T-helper 1 cell treated with Interleukin-12 subunit alpha and Interleukin-12 subunit beta and Interleukin-4 antibody, amounts not matched to agents 30 ng/mL and 1 ng/mL, for 36 hours (primary cell): Measurements from ENCODE around the gene FARP1. TPM values are rescaled to one million over a fixed set of nuclear protein-coding genes. Genes with fewer than 3 reads are reported as not detected.
"Not testable (repeated sequence)": the region's sequence is repeated elsewhere in the genome, so short reads cannot be mapped to it uniquely, and the experiment has no call there.

Experiments
- intact Hi-C: fragments of 100-400 bp; cut with micrococcal nuclease; formaldehyde crosslinking; loops from one replicate; pipeline ENCODE4 v1.15.1; 2024
- total RNA-seq: library from RNA; stranded (reverse); gene quantifications from 2 replicates; pipeline ENCODE4 v1.2.3, GENCODE V29; 2022

The FARP1 gene
- total RNA-seq, 1 donor from 2014 or later: 0.17 TPM

DNA sequence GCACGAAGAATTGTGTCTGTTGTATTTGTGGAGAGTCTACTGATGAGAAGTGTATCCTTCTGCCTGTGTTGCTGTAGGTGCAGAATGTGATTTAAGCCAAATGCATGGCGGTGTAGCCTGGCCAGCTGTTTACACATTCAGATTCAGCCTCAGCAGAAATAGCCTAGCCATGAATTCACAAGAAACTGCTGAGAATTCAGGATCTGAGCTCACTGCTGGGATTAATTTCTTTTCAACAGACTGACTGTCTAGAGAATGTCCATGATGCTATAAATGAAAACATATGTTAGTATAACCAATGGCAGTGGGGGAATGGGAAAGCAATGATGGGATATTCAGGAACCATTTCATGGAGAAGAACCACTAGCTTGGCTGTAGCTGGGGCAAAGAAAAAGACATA, 111.6 kb downstream of the FARP1 start:
- intact Hi-C loops: no loop called here

DNA sequence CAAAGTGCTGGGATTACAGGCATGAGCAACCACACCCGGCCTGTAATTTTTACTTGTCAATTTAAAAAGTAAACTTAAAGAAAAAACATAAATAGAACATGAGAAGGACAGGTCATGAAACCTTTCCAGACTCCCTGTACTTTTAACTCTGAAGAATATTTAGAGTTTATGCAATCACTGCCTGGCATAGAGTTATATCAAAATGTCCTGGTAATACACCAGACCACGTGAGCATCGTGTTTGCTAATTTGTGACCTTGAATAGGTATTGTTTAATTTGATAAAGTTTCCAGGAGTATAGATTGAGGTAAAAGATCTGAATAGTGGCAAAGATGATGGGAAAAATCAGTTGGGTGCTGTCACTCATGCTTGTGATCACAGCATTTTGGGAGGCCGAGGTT, 115.3 kb downstream of the FARP1 start:
- intact Hi-C loops: no loop called here

DNA sequence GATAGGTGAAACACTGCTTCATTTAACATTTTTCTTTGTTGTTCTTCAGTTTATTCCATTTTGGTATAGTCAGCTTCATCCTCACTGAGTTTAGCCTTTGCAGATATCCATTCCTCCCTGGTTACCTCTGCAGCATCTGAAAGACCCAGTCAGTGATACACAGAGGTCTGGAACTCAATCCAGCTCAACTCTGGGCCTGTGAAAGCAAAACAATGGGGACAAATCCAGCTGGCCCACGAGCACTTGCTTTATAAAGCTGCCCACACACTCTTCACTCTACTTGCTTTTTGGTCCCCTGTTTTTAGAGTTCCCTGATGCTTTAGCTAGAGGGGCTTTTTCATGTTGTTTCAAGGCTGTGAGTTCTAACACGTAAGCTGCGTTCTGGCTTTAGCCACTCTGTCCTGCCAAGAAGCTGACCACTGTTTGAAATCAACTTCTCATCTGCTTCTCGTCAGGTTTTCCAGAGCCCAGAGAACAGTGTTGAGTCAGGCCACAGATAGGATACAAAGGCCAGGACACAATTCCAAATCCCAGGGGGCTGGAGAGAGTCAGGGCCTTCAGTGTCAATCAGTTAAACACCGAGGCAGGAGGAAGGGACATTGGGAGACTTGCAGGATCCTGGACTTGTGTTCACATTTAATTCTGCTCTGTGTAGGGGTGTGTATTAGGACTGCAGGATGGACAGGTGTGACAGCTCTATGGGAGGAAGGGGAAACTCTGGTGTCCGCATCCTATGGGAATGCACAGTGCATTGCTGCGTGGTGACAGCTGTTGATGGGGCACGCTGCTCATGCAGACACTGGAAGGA, 117.7 kb downstream of the FARP1 start:
- intact Hi-C loops: no loop called here

DNA sequence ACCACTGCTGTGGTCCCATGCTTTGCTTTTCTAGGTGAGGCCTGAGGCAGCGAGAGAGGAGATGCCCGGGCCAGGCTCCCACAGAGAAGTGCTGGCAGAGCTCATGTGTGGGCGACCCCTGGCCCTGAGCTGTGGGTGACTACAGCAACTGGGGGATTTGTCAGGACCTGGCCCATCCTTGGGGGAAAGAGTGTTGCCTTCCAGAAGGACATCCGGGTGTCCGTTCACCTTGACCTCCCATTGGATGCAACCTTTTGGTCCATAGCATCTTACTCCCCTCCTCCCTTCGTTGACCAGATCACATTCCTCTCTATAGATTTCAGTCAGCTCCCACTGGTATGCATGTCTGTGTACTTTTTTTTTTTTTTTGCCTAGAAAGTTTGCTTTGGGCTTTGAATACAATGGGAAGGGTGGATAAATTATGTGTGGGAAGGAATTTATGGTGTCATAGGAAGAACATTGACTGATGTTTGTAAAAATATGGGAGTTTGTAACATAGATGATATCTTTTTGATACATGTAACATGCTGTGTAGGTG, 118.3 kb downstream of the FARP1 start:
- intact Hi-C loops: no loop called here

DNA sequence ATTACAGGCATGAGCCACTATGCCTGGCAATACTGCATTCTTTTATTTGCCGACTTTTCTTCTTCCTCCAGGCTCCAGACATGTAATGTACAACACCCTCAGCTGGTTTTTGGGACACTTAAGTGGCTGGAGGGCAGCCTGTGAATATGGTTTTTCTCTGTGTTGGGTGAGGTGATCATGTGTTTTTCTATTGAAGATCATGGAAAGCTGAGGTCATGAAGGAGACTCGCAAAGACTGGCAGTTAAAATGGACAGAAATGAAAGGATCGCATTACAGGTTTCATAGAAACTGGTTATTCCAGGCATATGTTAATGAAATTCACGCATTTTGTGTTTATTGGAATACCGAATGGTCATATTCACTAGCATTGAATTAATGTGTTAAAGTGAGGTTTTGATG, 119.4 kb downstream of the FARP1 start:
- intact Hi-C loops: no loop called here

DNA sequence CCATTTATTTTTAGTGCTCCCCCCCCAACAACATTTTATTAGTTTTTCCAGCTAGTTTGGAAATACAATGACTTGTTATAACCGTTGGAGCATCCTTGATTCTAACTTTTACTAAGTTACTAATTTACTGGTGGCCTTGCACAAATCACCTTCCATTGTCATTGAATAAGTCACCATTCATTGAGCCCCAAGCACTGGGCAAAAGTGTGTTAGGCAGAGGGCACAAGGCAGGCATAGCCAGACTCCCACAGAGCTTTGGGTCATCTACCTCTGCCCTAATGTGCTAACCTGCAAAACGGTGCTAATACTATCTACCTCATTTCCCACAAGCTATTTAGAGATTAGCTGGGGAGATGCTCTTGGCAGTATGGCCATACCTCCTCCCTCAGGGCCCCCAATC, 120.9 kb downstream of the FARP1 start:
- intact Hi-C loops: no loop called here

DNA sequence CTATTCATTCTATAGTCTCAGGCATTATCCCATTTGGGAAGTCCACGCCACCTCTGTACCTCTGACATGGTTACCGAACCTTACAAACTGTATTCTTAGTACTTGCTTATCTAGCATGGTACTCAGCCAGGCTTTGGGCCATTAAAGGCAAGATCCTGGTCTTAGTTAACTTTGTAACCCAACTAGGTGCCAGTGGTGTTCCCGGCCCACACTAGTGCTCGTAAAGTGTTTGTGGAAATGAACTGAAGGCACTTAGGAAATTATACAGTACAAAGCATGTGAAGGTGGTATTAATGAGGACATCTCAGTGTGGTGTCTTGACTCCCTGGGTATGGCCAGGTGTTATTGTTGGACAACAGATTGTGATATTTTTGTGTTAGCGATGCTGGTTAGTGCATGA, 122.0 kb downstream of the FARP1 start:
- intact Hi-C loops: no loop called here

DNA sequence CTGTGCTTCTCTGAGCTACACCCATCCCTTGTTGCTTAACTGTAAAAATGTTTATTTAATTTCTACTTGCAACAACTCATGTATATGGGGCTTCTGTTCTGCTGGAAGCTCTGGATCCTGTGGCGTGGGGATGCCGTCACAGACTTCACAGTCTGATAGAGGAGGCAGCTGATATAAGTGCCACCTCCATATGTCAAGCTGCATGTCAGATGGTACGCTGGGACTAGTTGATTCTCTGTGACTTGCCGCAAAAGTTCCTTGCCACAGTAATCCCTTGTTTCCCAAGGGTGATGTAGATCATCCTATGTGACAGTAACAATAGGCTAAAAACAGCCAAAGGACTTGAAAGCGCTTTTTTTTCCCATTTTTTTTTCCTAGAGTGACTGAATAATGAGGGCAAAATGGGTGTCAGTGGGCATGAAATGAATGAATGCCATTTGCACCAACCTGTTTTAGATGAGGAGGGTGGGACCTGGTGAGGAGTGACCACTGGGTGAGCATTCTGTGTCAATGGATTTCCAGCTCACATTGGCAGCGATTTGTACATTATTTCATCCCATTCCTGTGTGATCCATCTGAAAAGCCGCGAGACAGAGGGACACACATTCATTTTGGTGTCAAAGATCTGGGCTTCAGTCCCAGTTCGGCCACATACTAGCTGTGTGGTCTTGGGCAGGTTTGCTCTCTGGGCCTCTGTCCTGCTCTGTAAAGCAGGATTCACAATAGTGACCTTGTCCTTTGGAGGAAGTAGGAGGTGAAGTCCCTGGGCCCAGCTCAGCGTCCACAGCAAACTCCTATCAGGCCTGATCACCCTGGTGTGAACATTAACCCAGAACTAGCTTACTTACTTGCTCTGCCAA, 123.0 kb downstream of the FARP1 start:
- intact Hi-C loops: no loop called here

DNA sequence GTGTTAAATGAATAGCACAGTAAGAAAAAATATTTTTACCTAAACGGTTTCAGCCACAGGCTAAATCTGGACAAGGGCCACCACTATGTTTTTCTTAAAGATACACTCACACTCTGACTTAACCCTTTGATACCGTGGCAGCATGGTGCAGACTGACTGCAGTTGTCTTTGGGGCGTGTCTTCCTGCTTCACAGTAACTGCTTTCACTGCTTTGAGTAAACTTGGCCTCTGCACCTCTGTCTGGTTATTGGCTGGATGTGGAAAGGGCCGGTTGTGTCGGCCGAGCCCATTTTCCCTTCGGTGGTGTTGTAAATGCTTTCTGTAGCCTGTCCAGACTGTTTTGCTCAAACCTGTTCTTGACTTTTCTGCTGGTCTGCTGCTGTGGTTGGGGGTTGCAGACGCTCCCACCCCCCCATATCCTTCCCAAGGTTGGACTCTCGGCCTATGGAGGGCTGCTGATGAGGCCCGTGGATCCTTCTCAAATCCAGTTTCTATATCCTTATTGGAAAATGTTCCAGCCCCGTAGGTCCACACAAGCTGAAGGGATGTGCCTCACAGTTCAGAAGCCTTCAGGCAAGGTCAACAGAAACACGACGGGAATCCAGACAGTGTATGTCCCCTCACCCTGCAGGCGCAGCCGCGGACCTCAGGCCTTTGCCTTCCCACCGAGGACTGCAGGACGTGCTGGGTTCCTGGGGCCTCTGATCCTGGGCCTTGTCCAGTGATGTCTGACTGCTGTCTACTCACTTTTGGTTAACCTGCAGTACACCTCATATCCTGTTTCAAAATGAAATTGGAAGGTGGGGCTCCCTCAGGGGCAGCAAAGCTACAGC, 124.4 kb downstream of the FARP1 start:
- intact Hi-C loops: no loop called here

DNA sequence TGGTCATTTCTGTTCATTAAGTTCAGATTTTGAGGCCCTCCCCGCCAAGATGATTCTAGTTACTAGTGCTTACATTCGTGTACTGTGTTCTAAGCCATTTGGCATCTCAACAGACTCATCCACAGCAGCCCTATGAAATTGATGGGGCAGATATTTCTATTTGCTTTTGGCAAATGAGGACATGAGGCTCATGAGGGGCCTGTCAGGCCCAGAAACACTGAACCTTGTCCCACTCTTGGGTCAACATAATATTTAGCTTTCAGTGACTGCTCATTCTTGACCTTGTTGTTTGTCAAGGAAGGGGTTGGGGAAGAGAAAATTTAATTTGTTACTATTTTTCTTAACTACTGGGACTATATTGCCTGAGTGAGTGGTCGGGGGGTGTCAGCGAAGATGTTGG, 126.5 kb downstream of the FARP1 start:
- intact Hi-C loops: no loop called here

DNA sequence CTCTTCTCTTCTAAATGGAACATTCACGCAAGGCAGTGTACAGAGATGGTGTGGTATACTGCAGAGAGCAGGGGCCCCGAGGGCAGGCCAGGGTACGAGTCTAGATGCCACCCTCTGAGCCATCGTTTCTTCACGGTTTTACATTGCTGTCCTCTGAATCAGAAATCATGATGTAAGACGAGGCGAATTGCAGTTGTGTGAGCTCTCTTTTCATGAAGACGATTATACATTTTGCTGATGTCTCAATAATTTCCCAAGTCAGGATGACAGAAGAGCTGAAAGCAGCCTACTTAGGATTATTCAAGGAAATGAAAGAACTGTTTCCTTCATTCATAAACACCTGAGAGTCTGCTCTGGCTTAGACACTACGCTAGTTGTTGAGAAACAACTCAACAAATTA, 127.9 kb downstream of the FARP1 start:
- intact Hi-C loops: no loop called here

DNA sequence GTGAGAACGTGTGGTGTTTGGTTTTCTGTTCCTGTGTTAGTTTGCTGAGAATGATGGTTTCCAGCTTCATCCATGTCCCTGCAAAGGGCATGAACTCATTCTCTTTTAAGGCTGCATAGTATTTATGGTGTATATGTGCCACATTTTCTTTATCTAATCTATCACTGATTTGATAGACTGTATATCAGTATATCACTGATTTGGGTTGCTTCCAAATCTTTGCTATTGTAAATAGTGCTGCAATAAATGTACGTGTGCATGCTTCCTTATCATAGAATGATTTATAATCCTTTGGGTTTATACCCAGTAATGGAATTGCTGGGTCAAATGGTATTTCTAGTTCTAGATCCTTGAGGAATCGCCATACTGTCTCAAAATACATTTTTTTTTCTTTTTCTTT, 128.8 kb downstream of the FARP1 start:
- intact Hi-C loops: not testable (repeated sequence)

DNA sequence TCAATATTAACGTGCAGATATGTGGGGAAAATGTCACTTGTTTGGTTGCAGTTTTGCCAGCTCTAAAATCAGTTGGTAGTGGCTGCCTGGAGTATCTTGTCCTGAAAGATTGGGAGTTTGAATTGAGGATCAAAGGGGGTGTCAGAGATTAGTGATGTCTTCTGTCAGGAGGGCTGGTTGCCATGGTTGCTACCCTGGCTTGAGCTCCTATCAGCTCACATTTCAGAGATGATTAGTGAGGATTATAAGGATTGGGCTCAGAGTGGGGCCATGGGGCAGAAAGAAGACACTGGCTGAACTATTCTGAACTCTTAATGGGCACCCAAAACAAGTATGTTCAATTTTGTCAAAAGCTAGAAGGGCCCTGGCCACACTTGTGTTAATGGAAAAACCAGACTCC, 129.7 kb downstream of the FARP1 start:
- intact Hi-C loops: no loop called here

DNA sequence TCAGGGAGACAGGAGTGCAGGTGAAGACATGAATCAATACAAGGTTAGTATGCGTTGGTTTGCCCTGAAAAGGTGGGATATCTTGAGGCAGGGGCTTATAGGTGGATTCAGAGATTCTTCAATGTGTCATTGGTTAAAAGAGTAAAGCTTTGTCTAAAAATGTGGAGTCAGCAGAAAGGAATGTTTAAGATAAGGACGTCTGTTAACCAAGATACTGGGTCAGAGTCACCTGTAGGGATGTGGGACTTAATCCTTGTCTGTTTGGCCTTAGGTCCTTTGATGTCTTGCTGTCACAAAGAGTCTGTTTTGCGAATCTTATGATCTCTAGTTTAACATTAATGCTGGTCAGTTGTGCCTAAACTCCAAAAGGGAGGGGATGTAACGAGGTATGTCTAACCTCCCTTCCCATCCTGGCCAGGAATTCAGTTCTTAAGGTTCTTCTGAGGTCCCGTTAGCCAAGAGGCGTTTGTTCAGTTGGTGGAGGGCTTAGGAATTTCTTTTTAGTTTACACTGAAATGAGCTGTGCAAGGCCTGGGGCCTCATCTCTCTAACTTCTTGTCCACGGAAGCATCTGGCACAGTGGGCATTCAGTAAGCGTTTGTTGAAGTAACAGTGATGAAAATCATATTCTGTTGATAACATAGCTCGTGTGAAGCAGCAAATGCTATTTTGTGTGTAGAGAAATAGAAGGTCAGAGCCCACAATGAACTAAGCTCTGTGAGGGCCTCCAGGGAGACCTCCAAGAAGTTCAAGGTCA, 130.4 kb downstream of the FARP1 start:
- intact Hi-C loops: no loop called here

DNA sequence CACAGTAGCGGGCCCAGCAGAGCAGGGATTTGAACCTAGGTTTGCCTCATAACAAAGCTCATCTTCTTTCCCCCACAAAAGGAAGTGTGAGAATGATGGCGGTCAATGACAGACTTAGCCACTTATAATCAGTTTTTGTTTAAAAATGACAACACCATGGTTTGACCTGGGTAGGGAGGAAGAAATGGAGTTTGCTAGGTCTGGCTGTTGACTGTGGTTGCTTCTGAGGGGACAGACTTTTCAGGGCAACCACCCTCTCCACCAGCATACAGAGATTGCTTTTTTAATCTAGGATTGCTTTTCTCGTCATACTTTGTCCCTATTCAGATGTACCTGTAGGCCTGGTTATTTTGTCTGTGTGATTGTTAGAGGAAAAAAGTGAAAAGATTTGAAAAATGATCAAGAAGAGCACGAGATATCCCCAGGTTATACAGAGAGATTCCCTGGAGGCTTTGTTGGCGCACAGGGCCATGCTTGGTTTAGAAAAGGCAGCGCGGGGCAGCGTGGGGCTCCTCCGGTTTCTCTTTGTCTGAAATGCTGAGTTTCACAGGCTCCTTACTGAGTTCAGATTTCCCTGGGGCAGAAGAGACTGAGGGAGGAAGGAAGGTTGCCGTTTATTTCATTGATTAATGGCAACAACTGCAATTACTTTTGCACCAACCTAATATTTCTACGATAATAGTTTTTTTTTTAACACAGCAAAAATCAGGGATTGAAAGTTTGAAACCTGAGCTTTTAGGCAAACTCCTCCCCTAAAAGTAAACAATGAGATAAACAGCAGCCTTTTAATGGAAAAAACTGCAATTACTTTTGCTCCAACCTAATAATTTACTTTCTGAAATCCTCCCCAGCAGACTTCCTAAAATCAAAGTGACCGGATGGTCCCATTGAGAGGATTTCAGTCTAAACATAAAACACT, 131.2 kb downstream of the FARP1 start:
- intact Hi-C loops: no loop called here

DNA sequence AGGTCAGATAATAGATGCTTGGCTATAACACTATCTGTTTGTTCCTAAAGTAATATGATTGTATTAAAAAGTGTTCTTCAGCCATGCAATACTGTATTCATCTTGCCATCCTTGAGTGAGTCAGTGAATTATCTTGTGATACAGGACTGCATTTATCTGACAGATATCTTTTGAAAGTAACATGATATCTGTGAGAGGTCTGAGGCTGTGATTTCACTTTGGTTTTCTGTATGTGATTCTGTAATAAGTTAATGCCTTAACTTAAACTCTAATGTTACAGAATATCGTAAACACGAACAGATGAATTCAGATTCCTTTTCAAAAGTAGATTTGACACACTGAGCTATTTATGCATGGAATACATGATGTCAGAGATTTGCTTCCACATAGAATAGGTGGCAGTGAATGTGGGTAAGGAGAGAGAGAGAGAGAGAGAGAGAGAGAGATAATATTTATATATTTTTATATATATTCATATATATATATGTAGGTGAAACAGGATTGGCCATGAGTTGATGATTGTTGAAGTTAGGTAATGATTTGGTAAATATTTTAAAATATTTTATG, 132.1 kb downstream of the FARP1 start:
- intact Hi-C loops: no loop called here

DNA sequence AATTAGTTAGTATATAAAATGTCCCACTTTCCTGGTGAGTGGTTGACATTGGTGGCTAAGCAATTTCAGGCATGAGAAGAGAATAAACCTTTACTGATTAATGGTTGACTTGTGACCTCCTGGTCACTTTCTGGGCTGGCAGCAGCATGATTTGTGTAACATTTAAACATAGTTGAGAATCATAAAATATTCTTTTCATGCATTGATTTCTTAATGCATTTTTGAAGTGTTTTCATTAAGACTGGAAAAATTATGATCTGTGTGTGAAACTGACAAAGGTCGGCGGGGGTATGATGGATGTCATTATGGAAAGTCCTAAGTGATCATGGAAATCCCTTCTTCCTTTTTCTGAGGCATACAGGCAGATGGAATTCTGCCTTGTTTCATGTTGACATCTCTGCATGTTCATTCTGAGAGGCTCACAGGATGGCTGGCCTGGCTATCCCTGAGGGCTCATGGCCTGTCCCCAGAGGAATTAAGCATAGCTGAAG, 132.8 kb downstream of the FARP1 start:
- intact Hi-C loops: no loop called here

DNA sequence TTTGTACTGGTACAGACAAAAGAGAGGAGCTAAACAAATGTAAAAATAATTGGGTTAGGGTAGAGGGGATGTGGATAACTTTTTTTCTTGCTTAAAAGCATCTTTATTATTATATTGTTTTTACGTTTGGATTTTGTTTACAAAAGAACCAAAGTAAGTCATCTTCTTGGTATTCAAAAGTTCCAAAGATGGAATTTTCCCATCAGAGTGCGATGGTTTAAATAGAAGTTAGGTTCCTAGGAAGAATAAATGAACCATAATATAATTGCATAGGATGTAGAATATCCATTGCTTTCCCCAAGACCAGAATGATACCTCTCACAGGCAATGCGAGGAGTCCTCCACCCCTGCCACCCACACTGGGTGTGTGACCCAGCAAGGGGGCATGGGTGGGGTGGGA, 133.6 kb downstream of the FARP1 start:
- intact Hi-C loops: no loop called here

DNA sequence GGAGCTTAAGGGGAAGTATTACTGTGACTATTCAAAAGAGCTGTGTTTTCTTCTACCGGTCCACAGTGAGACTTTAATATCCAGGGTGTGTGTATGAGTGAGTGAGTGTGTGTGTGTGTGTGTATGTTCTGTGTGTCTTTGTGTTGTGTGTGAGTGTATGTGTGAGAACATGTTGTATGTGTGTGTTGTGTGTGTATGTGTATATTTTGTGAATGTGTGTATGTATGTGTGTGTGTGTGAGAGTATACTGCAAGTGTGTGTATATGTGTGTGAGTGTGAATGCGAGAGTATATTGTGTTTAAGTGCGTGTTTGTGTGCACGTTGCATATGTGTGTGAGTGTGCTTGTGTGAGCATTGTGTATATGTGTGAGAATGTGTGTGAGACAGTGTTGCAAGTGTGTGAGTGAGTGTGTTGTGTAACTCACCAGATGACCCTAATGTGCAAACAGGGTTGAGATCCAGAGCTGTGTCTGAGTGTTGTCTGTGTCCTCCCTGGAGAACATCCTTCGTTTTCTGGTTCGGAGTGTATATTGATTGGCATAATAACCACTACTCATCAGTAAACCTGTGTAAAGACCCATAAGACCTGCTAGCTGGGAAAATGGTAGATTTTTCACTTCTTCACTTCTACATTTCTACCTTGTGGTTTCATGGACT, 135.3 kb downstream of the FARP1 start:
- intact Hi-C loops: no loop called here
